HG02870 (cell line): ENCODE results near the gene PCNX1.
"Not testable (repeated sequence)": the region's sequence is repeated elsewhere in the genome, so short reads cannot be mapped to it uniquely, and the experiment has no call there.

Experiments
- ATAC-seq: cut with Tn5 transposase; IDR thresholded peaks from one replicate; pipeline ENCODE4 v1.9.1; 2021; ENCODE audit warnings: mild to moderate bottlenecking, moderate library complexity; ENCODE audit not compliant: unreplicated experiment

The PCNX1 gene

DNA sequence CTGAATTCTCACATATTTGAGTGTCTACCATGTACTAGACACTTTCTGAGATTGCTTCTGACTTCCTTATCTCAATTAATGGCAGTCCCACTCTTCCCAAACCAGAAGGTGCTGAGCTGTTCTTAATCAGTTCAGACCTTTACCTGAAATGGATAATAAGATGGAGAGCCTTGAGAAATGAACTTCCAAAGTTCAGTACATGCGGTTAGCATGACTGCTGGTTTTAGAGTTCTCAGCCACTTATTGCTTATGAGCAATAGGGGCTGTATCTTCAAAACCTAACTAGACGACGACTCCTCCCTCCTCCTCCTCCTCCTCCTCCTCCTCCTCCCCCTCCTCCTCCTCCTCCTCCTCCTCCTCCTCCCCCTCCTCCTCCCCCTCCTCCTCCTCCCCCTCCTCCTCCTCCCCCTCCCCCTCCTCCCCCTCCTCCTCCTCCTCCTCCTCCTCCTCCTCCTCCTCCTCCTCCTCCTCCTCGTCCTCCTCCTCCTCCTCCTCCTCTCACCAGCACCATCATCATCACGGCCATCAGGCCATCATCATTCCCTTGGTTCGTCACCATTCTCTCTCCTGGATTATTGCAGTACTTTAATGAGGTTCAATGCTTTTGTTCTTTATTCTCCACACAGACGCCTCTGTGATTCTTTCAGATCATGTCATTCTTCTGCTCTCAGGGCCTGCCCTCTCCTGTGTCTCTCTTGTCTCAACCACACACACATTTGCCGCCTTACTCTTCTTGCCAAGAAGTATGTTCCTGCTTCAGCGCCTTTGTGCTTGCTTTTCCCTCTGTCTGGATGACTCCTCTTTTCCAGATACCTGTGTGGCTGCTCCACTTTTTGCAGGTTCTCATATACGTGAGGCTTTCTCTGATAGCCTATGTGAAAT is 2.7 kb downstream of the PCNX1 start:
- ATAC-seq: no peak

DNA sequence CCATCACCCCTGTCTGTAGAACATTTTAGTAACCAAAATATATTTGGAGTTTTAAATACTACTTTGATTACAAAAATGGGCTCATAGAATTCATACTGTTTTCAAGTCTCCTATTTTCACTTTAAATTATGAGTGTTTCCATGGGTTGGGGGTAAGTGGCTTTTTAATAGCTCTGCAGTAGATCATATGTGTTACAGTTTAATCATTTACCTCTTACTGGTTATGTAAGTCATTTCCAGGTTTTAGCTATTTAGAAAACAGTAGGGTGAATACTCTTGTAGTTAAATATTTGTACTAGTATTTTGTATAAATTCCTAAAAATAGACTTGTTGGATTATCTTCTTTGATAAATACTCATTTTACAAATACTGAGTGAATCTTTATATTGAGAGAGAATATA is 8.2 kb downstream of the PCNX1 start:
- no peak for ATAC-seq

DNA sequence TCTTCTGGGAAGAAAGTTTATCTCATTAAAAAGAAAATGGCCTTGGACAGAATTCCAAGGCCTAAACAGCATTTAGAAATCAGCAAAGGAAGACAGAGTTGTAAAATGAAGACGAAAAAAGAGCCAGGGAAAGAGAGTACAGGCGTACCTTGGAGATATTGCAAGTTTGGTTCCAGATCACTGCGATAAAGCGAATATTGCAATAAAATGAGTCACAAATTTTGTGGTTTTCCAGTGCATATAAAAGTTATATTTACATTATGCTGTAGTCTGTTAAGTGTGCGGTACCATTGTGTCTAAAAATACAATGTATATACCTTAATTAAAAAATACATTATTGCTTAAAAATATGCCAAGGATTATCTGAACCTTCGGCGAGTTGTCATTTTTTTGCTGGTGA is 9.0 kb downstream of the PCNX1 start:
- ATAC-seq: no peak

DNA sequence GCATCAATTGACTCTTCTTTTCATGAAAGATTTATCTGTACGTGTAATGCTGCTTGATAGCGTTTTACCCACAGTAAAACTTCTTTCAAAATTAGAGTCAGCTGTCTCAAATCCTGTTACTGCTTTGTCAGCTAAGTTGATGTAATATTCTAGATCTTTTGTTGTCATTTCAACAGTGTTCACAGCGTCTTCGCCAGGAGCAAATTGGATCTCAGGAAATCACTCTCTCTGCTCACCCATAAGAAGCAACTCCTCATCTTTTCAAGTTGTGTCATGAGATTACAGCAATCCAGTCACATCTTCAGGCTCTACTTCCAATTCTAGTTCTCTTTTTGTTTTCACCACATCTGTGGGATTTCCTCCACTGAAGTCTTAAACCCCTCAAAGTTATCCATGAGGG is 9.5 kb downstream of the PCNX1 start:
- no peak for ATAC-seq

DNA sequence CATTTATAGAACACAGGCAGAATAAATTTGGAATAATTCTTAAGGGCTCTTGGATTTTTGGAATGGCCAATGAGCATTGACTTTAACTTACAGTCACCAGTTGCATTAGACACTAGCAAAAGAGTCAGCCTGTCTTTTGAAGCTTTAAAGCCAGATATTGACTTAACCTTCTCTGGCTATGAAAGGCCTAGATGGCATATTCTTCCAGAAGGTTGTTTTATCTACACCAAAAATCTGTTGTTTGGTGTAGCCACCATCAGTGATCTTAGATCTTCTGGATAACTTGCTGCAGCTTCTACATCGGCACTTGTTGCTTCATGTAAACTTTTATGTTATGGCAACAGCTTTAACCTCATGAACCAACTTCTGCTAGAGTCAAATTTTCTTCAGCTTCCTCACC is 10.4 kb downstream of the PCNX1 start:
- ATAC-seq: no peak

DNA sequence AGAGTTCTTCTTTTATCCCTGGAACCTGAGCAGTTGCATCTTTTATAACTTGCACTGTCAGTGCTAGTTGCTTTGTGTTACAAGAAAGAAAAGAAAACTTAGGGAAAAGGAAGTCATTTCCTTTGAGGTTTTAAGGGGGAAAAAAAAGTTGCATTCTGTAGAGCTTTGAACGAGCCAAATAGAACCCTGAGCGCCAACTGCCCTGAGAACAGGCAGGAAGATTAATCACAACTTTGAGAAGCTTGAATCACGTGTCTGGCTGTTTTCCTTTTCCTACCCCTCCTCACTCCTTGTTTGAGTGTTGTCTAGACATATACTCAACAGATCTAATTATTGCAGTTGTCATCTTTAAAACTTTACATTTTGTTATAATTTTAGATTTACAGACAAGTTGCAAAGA is 12.5 kb downstream of the PCNX1 start:
- ATAC-seq: no peak

DNA sequence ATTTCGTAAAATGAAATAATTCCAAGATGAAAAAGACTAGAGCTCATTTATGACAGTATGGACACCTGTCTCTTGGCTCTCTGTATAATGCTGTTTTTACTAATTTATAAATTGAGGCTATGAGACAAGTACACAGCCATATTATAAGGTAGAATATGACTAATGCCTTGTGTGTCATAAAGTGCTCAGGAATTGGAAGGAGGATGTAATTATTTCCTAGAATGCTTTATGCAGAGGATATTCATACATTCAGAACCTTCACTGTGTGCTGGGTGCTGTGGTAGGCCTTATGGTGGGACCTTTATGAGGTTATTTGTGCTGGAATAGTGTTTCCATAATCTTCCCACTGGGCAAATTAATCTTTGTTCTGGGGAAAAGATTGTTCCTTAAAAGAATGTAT is 13.3 kb downstream of the PCNX1 start:
- ATAC-seq: no peak

DNA sequence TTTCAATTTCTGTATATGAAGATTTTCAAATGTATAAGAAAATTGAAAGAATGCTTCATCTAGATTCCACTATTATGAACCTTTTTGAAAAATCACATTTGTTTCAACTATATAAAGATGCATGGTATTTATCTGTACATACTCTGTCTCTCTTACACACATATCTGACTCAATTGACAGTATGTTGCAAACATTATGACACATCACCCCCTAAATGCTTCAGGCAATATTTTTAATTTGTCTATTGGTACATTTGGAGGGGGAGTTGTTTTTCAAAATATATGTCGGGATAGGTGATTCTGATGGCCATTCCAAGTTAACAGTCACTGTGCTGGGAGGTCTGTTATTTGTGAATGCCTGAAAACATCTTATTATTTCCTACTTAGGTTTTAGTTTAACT is 14.4 kb downstream of the PCNX1 start:
- ATAC-seq: no peak

DNA sequence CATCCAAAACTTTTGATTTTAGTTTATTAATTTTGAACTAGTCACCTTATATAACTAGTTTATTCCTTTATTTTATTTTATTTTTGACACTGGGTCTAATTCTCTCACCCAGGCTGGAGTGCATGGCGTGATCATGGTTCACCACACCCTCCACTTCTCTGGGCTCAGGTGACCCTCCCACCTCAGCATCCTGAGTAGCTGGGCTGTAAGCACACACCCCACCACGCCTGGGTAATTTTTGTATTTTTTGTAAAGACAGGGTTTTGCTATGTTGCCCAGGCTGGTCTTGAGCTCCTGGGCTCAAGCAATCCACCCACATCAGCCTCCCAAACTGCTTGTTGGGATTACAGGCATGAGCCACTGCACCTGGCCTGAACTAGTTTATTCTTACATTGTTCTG is 17.3 kb downstream of the PCNX1 start:
- ATAC-seq: no peak

DNA sequence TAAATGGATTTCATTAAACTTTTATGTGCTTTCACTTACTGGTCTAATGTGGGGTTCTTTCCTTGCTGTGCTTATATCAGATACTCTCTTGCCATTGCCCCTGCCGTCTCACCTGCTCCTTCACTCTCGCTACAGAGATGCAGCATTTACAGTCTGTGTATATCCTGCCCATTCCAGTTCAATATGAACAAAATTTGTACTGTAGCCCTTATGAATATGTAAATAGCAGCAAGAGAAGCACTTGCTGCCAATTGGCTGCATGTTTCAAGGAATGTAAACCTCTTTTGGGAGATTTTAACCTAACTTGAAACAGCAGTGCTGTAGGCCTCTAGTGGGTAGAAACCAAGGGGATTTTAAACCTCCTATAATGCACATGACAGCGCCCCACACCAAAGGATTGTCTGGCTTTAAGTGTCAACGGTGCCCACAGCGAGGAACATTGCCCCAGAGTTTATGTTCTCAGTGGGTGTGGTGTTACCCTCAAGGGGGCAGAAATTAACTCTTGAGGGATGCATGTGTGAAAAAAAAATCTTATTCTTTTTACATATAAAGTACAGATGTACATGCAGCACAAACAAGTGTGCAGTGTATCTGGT is 19.1 kb downstream of the PCNX1 start:
- ATAC-seq: no peak

DNA sequence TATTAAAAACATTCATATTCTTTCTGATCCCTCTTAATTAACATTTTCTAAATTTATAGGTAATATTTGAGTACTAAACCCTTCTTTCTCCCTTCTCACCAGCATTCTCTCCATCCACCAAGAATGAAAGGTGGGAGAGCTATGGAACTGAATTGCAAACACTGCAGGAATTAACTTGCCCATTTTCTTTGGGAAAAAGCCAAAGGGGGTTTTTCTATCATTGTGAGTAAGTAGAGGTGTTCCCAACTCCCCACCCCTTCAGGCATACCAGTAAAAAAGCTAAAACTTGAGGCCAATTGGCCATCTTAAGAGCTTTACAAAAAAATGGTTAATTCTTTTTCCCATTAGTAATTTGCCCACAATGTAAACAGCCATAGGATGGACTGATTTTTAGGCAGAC is 23.7 kb downstream of the PCNX1 start:
- ATAC-seq: no peak

DNA sequence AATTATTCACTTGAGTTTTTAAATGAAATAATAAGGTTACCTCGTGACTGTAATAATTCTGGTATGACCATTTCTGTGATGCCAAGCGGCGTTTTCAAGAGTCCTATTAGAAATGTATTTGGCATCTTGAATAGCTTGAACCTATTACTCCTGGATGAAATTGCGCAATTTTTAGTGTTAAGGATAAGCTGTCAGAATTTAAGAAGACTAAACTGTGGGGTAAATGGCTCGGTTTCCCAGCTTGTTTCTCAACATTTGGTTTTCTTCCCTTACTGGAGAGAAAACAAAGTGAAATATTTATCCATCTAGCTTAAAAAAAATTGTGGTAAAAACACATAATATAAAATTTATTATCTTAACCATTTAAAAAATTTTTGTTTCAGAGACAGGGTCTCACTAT is 26.8 kb downstream of the PCNX1 start:
- ATAC-seq: no peak

DNA sequence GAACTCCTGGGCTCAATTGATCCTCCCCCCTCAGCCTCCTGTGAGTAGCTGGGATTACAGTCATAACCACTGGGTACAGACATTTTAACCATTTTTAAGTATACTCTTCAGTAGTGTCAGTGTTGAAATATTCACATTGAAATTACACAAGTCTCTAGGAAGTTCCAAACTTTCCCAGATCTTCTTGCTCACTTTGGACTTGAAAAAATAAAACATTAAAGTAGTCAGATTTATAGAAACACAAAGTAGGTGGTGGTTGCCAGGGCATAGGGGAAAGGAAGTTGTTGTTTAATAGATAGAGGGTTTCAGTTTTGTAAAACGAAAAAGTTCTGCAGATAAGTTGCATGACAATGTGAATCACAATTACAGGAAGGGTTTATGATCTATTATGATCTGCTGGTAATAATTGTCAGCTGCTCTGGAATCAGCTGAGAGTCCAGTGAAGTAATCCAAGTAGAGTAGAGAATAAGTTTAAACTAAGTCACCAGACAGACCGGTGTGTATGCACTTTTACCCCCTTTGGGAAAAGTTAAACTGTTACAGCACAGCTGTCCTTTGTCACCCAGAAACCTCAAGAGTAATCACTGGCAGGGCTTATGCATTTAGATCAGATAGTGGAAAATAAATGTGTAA is 27.4 kb downstream of the PCNX1 start:
- ATAC-seq: no peak

DNA sequence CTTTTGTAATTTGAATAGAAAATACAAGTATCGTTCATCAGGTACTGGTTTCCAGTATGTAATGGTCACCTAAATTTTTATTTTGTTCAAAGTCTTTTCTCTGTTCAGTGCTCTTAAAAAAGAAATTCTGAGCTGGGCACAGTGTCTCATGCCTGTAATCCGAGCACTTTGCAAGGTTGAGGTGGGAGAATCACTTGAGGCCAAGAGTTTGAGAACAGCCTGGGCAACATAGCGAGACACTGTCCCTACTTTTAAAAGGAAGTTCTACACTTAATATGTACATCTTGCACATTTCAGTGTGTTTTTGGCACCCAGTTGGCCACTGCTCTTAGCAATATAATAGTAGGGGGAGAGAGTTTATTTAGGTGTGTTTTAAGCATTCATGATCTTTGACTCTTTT is 27.9 kb downstream of the PCNX1 start:
- ATAC-seq: no peak

DNA sequence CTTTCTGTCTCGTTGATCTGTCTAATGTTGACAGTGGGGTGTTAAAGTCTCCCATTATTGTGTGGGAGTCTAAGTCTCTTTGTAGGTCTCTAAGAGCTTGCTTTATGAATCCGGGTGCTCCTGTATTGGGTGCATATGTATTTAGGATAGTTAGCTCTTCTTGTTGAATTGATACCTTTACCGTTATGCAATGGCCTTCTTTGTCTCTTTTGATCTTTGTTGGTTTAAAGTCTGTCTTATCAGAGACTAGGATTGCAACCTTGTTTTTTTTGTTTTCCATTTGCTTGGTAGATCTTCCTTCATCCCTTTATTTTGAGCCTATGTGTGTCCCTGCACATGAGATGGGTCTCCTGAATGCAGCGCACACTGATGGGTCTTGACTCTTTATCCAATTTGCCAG is 32.4 kb downstream of the PCNX1 start:
- not testable (repeated sequence) for ATAC-seq

DNA sequence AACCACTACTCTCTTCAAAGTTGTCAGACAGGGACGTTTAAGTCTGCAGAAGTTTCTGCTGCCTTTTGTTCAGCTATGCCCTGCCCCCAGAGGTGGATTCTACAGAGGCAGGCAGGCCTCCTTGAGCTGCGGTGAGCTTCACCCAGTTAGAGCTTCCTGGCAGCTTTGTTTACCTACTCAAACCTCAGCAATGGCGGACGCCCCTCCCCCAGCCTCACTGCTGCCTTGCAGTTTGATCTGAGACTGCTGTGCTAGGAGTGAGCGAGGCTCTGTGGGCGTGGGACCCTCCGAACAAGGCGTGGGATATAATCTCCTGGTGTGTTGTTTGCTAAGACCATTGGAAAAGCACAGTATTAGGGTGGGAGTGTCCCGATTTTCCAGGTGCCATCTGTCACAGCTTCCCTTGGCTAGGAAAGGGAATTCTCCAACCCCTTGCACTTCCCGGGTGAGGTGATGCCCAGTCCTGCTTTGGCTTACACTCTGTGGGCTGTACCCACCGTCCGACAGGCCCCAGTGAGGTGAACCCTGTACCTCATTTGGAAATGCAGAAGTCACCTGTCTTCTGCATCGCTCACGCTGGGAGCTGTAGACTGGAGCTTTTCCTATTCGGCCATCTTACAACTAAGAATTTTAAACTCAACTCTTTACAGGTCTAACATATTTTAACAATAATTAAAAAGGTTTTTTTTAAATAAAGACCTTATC is 34.5 kb downstream of the PCNX1 start:
- not testable (repeated sequence) for ATAC-seq

DNA sequence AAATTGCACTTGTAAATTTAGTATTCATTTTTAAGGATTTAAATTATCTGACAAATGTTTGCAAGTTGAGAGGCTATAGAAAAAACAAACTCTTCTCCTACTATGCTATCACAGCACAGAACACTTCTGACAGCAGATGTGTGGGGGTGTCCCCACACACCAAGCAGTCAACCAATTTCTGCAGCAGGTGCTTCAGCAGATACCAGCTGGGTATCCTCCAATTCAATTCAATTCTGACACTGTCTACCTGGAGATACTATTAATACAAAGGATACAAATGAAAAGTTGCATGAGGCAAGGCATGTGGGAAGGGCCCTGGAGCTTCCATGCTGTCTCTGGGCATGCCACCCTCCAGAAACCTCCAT is 35.1 kb downstream of the PCNX1 start:
- ATAC-seq: no peak

DNA sequence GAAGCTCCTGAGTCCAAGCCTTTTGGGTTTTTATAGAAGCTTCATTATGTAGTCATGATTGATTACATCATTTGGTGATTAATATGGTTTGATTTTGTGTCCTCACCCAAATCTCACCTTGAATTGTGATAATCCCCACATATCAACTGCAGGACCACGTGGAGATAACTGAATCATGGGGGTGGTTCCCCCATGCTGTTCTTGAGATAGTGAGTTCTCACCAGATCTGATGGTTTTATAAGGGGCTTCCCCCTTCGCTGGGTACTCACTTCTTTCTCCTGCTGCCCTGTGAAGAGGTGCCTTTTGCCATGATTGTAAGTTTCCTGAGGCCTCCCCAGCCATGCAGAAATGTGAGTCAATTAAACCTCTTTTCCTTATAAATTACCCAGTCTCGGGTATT is 35.5 kb downstream of the PCNX1 start:
- ATAC-seq: not testable (repeated sequence)

DNA sequence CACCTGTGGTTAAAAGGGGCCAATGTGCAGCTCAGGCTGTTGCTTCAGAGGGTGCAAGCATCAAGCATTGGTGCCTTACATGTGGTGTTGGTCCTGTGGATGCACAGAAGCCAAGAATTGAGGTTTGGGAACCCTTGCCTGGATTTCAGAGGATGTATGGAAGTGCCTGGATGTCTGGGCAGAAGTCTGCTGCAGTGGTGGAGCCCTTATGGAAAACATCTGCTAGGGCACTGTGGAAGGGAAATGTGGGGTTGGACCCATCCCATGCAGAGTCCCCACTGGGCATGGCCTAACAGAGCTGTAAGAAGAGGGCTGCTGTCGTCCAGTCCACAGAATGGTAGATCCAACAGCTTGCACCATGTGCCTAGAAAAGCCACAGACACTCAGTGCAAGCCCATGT is 36.6 kb downstream of the PCNX1 start:
- no peak for ATAC-seq

DNA sequence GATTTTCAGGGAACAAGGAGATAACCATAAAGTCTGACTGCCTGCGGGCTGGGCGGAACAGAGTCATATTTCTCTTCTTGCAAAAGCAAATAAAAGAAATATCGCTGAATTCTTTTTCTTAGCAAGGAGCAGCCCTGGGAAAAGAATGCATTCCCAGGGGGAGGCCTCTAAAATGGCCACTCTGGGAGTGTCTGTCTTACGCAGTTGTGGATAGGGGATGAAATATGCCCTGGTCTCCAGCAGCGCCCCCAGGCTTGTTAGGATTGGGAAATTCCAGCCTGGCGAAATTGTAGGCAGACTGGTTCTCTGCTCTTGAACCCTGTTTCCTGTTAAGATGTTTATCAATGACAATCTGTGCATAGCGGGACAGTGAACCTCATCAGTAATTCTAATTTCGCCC is 40.5 kb downstream of the PCNX1 start:
- ATAC-seq: no peak

DNA sequence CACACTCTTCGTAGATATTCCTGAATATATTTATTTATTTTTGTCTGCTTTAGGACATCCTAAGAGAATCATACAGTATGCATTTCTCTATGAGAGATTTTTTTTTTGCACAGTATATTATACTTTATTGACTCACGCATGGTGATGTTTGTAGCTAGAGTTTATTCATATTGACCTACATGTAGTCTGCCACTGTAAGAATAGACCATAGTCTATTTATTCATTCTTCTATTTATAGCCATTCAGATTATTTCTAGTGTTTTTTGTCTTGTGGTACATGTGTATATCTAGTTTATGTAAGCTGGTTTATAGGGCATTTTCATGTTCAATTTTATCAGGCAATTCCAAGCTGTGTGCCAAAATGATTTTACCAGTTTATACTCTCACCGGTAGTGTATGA is 45.2 kb downstream of the PCNX1 start:
- no peak for ATAC-seq

DNA sequence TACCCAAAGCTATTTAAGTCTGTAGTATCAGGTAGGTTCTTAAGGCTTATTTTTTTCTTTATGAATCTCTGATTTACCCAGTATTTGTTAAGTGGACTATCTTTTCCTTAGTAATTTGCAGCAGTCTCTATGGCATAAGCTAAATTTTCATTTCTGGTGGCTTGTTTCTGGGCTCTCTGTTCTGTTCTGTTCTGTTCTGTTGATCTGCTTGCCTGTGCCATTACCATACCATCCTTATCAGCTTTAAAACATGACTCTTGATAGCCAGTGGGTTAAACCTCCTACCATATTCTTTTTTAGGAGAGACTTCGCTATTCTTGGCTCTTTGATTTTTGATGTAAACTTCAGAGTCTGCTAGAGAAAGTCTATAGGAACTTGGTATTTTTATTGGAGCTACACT is 46.8 kb downstream of the PCNX1 start:
- no peak for ATAC-seq
